ENCODE results near the gene PPP6R1.

DNA sequence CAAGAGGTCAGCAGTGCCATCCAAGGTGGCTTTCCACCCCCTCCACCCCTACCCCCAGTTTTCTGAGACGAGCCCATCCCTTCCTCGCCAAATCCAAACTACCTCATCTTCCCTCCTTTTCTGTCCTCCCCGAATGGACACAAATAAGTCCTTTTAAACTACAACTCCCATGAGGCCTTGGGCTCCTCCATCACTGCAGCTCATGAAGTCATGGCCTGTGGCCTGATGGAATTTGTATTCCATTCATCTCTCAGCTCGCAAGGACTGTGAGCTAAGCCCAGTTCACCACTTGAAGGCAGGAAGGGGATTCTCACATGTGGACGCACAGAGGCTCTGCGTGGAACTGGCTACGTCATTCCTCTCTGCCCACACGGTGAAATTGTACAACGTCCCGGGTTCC is 62.0 kb downstream of the PPP6R1 start:
- TF ChIP-seq, protein P1, sequence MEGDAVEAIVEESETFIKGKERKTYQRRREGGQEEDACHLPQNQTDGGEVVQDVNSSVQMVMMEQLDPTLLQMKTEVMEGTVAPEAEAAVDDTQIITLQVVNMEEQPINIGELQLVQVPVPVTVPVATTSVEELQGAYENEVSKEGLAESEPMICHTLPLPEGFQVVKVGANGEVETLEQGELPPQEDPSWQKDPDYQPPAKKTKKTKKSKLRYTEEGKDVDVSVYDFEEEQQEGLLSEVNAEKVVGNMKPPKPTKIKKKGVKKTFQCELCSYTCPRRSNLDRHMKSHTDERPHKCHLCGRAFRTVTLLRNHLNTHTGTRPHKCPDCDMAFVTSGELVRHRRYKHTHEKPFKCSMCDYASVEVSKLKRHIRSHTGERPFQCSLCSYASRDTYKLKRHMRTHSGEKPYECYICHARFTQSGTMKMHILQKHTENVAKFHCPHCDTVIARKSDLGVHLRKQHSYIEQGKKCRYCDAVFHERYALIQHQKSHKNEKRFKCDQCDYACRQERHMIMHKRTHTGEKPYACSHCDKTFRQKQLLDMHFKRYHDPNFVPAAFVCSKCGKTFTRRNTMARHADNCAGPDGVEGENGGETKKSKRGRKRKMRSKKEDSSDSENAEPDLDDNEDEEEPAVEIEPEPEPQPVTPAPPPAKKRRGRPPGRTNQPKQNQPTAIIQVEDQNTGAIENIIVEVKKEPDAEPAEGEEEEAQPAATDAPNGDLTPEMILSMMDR (IDR thresholded peaks at IDR 0.05), result no peak
- TF ChIP-seq POLR2A (IDR thresholded peaks at IDR 0.05), result no peak
